DOHH2 (cell line): ENCODE results near the gene HSD17B12.

Experiments
- H3F3A ChIP-seq: fragments of 200-600 bp; sonication (generic), shearing (Covaris generic); 2 replicates; pipeline ENCODE4 v1.6.0; 2016; ENCODE audit warnings: antibody characterized with exemption, mild to moderate bottlenecking; ENCODE audit not compliant: control insufficient read depth, insufficient read depth
- H3K27ac ChIP-seq: fragments of 200-600 bp; sonication (generic); 2 replicates; pipeline ENCODE4 v1.5.1; 2014; ENCODE audit warnings: low read depth, mild to moderate bottlenecking, low read length, moderate library complexity
- H3K27me3 ChIP-seq: fragments of 200-600 bp; sonication (generic); 2 replicates; pipeline ENCODE4 v1.6.1; 2014; ENCODE audit warnings: mild to moderate bottlenecking, low read length, mixed read lengths; ENCODE audit not compliant: control insufficient read depth
- H3K36me3 ChIP-seq: fragments of 200-600 bp; sonication (generic); 2 replicates; pipeline ENCODE4 v1.6.1; 2014; ENCODE audit warnings: mild to moderate bottlenecking, low read length, moderate library complexity, mixed read lengths; ENCODE audit not compliant: control insufficient read depth
- H3K4me1 ChIP-seq: fragments of 200-600 bp; sonication (generic); 2 replicates; pipeline ENCODE4 v1.6.1; 2014; ENCODE audit warnings: mild to moderate bottlenecking, low read length, mixed read lengths; ENCODE audit not compliant: control insufficient read depth
- H3K4me2 ChIP-seq: fragments of 200-600 bp; sonication (generic); 2 replicates; pipeline ENCODE4 v1.6.0; 2014; ENCODE audit warnings: mild to moderate bottlenecking, low read length, moderate library complexity
- H3K4me3 ChIP-seq: fragments of 200-600 bp; sonication (generic); 2 replicates; pipeline ENCODE4 v1.5.1; 2014; ENCODE audit warnings: mild to moderate bottlenecking, low read length, mixed read lengths
- H3K79me2 ChIP-seq: fragments of 200-600 bp; sonication (generic); 2 replicates; pipeline ENCODE4 v1.6.1; 2014; ENCODE audit warnings: mild to moderate bottlenecking, low read length, mixed read lengths; ENCODE audit not compliant: control insufficient read depth
- H3K9me2 ChIP-seq: fragments of 200-600 bp; sonication (generic); replicated peaks from 2 replicates; pipeline ENCODE4 v1.6.1; 2014; ENCODE audit warnings: mild to moderate bottlenecking, low read length, mixed read lengths; ENCODE audit not compliant: control insufficient read depth
- H3K9me3 ChIP-seq: fragments of 200-600 bp; sonication (generic); 2 replicates; pipeline ENCODE4 v1.6.1; 2014; ENCODE audit warnings: antibody characterized with exemption, low read length, mixed read lengths; ENCODE audit not compliant: control insufficient read depth, insufficient read depth
- H4K20me1 ChIP-seq: fragments of 200-600 bp; sonication (generic); 2 replicates; pipeline ENCODE4 v1.6.0; 2014; ENCODE audit warnings: low read depth, mild to moderate bottlenecking, antibody characterized with exemption, low read length, moderate library complexity; ENCODE audit not compliant: control insufficient read depth, insufficient read depth
- EZH2phosphoT487 ChIP-seq: fragments of 200-600 bp; sonication (generic); IDR thresholded peaks from 2 replicates; pipeline ENCODE4 v1.6.1; 2017; ENCODE audit warnings: borderline replicate concordance, mild to moderate bottlenecking, antibody characterized with exemption, low read length, moderate library complexity, mixed read lengths
- TF ChIP-seq, protein P1 (sequence below): fragments of 200-600 bp; sonication (generic); IDR thresholded peaks from one replicate; pipeline ENCODE4 v1.5.1; 2014; ENCODE audit warnings: antibody characterized with exemption, mild to moderate bottlenecking, low read depth, low read length; ENCODE audit not compliant: poor library complexity, severe bottlenecking

HSD17B12 gene

DNA sequence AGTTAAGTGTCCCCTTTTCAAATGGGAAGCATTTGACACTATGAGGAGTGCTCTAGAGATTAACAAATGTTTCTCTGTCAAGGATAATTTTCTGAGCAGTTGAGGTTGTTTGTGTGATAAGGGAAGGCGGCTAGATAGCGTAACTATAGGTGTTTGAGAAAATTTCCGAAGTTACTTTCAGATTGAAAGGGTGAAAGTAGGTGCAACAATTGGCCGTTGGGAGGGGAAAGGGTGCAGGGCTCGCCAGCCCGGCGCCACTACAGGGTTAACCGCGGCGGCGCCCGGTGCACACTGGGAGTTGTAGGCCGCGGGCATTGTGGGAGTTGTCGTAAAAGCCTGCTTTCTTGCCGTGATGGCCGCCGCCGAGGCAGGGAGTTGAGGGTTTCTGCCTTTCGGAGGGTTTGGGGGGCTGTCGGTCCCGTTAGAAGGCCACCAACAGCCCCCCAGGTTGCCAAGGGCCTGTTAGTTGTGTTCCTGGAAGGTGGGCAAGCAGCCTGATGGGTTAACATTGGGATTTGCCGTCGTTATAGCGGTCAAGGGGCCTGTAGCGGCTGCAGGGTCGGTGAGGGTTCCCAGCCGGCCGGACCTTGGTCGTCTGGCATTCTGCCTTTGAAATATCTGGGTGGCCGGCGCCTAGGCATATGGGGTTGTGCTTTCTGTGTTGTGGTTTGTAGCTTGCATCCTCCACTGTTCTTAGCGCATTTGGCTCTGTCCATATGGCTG, 36.5 kb upstream of the HSD17B12 start:
- H3K79me2 ChIP-seq, result peaks cover 32% of the 10 kb centered on the region
- H3F3A ChIP-seq, result no peaks in the 10 kb centered on the region
- H3K9me3 ChIP-seq, result no peaks in the 10 kb centered on the region
- H3K27ac ChIP-seq, result no peak overlapping the region
- no peaks in the 10 kb centered on the region for H3K9me2 ChIP-seq
- H3K36me3 ChIP-seq, result 0 out of 2 replicates have a peak, but pooled peaks cover 3% of the 10 kb centered on the region
- TF ChIP-seq, protein P1, sequence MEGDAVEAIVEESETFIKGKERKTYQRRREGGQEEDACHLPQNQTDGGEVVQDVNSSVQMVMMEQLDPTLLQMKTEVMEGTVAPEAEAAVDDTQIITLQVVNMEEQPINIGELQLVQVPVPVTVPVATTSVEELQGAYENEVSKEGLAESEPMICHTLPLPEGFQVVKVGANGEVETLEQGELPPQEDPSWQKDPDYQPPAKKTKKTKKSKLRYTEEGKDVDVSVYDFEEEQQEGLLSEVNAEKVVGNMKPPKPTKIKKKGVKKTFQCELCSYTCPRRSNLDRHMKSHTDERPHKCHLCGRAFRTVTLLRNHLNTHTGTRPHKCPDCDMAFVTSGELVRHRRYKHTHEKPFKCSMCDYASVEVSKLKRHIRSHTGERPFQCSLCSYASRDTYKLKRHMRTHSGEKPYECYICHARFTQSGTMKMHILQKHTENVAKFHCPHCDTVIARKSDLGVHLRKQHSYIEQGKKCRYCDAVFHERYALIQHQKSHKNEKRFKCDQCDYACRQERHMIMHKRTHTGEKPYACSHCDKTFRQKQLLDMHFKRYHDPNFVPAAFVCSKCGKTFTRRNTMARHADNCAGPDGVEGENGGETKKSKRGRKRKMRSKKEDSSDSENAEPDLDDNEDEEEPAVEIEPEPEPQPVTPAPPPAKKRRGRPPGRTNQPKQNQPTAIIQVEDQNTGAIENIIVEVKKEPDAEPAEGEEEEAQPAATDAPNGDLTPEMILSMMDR, result no peak
- TF ChIP-seq EZH2phosphoT487, result no peak
- H3K4me3 ChIP-seq, result peak overlapping the region; percentile 83
- peaks cover 15% of the 10 kb centered on the region for H3K4me1 ChIP-seq
- peak overlapping the region; percentile 67 for H3K4me2 ChIP-seq
- peaks cover 7% of the 10 kb centered on the region for H3K27me3 ChIP-seq
- H4K20me1 ChIP-seq, result no peaks in the 10 kb centered on the region

- Histone ChIP-seq H3K4me1 (peaks cover 15% of the 10 kb centered on the region), H3K79me2 (peaks cover 32% of the 10 kb centered on the region), H3K27me3 (peaks cover under 1% of the 10 kb centered on the region; the same call in 1 of the 2 replicates), H3K27ac (no peak overlapping the region), H3K9me2 (no peaks in the 10 kb centered on the region), H3K36me3 (0 out of 2 replicates have a peak, but pooled peaks cover 6% of the 10 kb centered on the region), H3K4me3 (peak overlapping the region; percentile 83), H3K9me3 (no peaks in the 10 kb centered on the region), H3K4me2 (peak overlapping the region; percentile 67), H4K20me1 (no peaks in the 10 kb centered on the region), H3F3A (peaks cover 3% of the 10 kb centered on the region; the same call in 1 of the 2 replicates)
- TF ChIP-seq, protein P1, result no peak
Observed at GRCh38 chr11:43644621-43645299, 35.8 kb upstream of the HSD17B12 start.

GRCh38 chr11:43646767-43647166, 33.8 kb upstream of the HSD17B12 start:
- H3F3A ChIP-seq, result peaks cover 3% of the 10 kb centered on the region; the same call in 1 of the 2 replicates
- H3K27me3 ChIP-seq, result no peaks in the 10 kb centered on the region
- TF ChIP-seq, protein P1, result no peak
- no peak for TF ChIP-seq EZH2phosphoT487
- no peaks in the 10 kb centered on the region for H3K9me2 ChIP-seq
- H3K27ac ChIP-seq, result no peak overlapping the region
- H3K79me2 ChIP-seq, result peaks cover 32% of the 10 kb centered on the region
- H3K4me1 ChIP-seq, result peaks cover 15% of the 10 kb centered on the region
- H3K36me3 ChIP-seq, result 0 out of 2 replicates have a peak, but pooled peaks cover 6% of the 10 kb centered on the region
- no peaks in the 10 kb centered on the region for H3K9me3 ChIP-seq
- H3K4me3 ChIP-seq, result no peak overlapping the region
- no peak overlapping the region for H3K4me2 ChIP-seq
- H4K20me1 ChIP-seq, result no peaks in the 10 kb centered on the region
